Sigmoid colon (tissue), 3 donors: Measurements from ENCODE around the gene PDE9A.

Experiments used
- POLR2A ChIP-seq, 2 donors: fragments of 450-650 bp; IDR thresholded peaks; one replicate each; pipeline ENCODE4 v1.6.1; 2016; ENCODE audit warnings: antibody characterized with exemption in 2 of 2, mild to moderate bottlenecking in 2 of 2, moderate library complexity in 2 of 2
- TF ChIP-seq, protein P1 (sequence below), 4 experiments: fragments of 450-650 bp in 3 of 4; fragments of 200-600 bp in 1 of 4; IDR thresholded peaks; one replicate each; pipeline ENCODE4 v1.5.1; 2016 to 2019; ENCODE audit warnings: antibody characterized with exemption in 4 of 4, mild to moderate bottlenecking in 3 of 4, moderate library complexity in 2 of 4

DNA sequence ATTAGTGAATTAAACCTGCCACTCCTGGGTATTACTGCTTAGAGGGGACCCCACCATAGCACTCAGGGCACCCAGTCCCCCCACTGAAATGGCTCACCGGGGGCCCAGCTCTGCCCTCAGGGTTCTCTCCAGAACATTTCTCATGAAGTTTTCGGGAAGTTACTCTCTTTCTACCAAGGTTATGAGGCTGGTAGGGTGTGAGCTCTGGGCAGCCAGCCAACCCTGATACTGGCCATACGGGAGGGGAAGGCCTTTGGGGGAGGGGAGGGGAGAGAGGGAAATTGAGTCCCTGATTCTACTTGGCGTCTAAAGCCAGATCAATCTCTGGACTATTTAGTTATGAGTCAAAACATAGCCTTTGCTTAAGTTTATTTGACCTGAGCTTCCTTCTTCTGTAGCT, 12.9 kb upstream of the PDE9A start:
- TF ChIP-seq, protein P1, sequence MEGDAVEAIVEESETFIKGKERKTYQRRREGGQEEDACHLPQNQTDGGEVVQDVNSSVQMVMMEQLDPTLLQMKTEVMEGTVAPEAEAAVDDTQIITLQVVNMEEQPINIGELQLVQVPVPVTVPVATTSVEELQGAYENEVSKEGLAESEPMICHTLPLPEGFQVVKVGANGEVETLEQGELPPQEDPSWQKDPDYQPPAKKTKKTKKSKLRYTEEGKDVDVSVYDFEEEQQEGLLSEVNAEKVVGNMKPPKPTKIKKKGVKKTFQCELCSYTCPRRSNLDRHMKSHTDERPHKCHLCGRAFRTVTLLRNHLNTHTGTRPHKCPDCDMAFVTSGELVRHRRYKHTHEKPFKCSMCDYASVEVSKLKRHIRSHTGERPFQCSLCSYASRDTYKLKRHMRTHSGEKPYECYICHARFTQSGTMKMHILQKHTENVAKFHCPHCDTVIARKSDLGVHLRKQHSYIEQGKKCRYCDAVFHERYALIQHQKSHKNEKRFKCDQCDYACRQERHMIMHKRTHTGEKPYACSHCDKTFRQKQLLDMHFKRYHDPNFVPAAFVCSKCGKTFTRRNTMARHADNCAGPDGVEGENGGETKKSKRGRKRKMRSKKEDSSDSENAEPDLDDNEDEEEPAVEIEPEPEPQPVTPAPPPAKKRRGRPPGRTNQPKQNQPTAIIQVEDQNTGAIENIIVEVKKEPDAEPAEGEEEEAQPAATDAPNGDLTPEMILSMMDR (IDR thresholded peaks at IDR 0.05) = no peak
- no peak for TF ChIP-seq POLR2A (IDR thresholded peaks at IDR 0.05)
